HK-2 (cell line): Measurements from ENCODE around the gene LMOD2.
"Not testable (repeated sequence)": the region's sequence is repeated elsewhere in the genome, so short reads cannot be mapped to it uniquely, and the experiment has no call there.

Experiments used
- DNase-seq: peaks from one replicate; pipeline ENCODE4 v3.0.0-alpha.2; 2018; ENCODE audit not compliant: unreplicated experiment

The LMOD2 gene

GRCh38 chr7:123655614-123656013, at the start of gene LMOD2:
Gene LMOD2 (plus strand): TSS chr7:123655866. CDS start chr7:123655964, 98 bp downstream.
- no peak for DNase-seq

- DNase-seq = no peak
These were observed 48.2 kb upstream of the LMOD2 start for GRCh38 chr7:123607423-123607975.

GRCh38 chr7:123608991-123609882, 46.4 kb upstream of the LMOD2 start:
- DNase-seq = no peak

GRCh38 chr7:123609883-123610239, 45.8 kb upstream of the LMOD2 start:
- DNase-seq = no peak

GRCh38 chr7:123612024-123612423, 43.6 kb upstream of the LMOD2 start:
- DNase-seq = no peak

- no peak for DNase-seq
These were observed 40.3 kb upstream of the LMOD2 start for GRCh38 chr7:123615344-123615743.

- no peak for DNase-seq
These were observed 39.4 kb upstream of the LMOD2 start for GRCh38 chr7:123616223-123616622.

GRCh38 chr7:123621707-123622106, 34.0 kb upstream of the LMOD2 start:
- no peak for DNase-seq

GRCh38 chr7:123622660-123623386, 32.8 kb upstream of the LMOD2 start:
- no peak for DNase-seq

GRCh38 chr7:123624527-123625183, 31.0 kb upstream of the LMOD2 start:
- DNase-seq = no peak

- DNase-seq = no peak
These were observed 30.4 kb upstream of the LMOD2 start for GRCh38 chr7:123625254-123625653.

- DNase-seq = no peak
These were observed 27.8 kb upstream of the LMOD2 start for GRCh38 chr7:123627851-123628250.

- DNase-seq = no peak
These were observed 26.8 kb upstream of the LMOD2 start for GRCh38 chr7:123628829-123629228.

GRCh38 chr7:123629281-123629680, 26.4 kb upstream of the LMOD2 start:
- no peak for DNase-seq

GRCh38 chr7:123632808-123633207, 22.9 kb upstream of the LMOD2 start:
- no peak for DNase-seq

- DNase-seq = no peak
These were observed 22.1 kb upstream of the LMOD2 start for GRCh38 chr7:123633553-123633952.

GRCh38 chr7:123634011-123634573, 21.6 kb upstream of the LMOD2 start:
- DNase-seq = not testable (repeated sequence)

GRCh38 chr7:123635551-123636359, 19.9 kb upstream of the LMOD2 start:
- DNase-seq = no peak

GRCh38 chr7:123637203-123637602, 18.5 kb upstream of the LMOD2 start:
- DNase-seq = no peak

- DNase-seq = no peak
These were observed 17.8 kb upstream of the LMOD2 start for GRCh38 chr7:123637878-123638277.

- DNase-seq = no peak
These were observed 16.0 kb upstream of the LMOD2 start for GRCh38 chr7:123639631-123640030.
